Keratinocyte (primary cell): ENCODE data around the gene UNC5A. TPM values are rescaled to one million over a fixed set of nuclear protein-coding genes. Genes with fewer than 3 reads are reported as not detected.

Experiments used
- DNase-seq: peaks from one replicate; pipeline ENCODE4 v3.0.0-alpha.2; 2011; ENCODE audit warnings: low read depth, missing footprints, low spot score
- FAIRE-seq: peaks from 2 replicates; lab custom pipeline; 2011; peaks lifted over from hg19 to GRCh38; lab: Jason Lieb, UNC
- H2AFZ ChIP-seq: 2 replicates; pipeline ENCODE4 v1.6.0; 2012; ENCODE audit warnings: low read length, control low read depth, inconsistent platforms; ENCODE audit not compliant: control insufficient read depth
- H3K27ac ChIP-seq: 2 replicates; pipeline ENCODE4 v1.5.1; 2011; ENCODE audit warnings: low read length; ENCODE audit not compliant: control insufficient read depth, insufficient read depth
- H3K27me3 ChIP-seq: 3 replicates; pipeline ENCODE4 v1.6.0; 2011; ENCODE audit warnings: low read length; ENCODE audit not compliant: control insufficient read depth, insufficient read depth; ENCODE audit errors: extremely low read depth
- H3K36me3 ChIP-seq, 2 experiments: 2 replicates in 1 of 2; 3 replicates in 1 of 2; pipeline ENCODE4 v1.5.1; 2011; ENCODE audit warnings: low read length in 2 of 2, mild to moderate bottlenecking in 1 of 2; ENCODE audit not compliant: control insufficient read depth in 2 of 2, insufficient read depth in 2 of 2; ENCODE audit errors: extremely low read depth in 1 of 2
- H3K4me1 ChIP-seq: 3 replicates; pipeline ENCODE4 v1.5.1; 2011; ENCODE audit warnings: low read length; ENCODE audit not compliant: control insufficient read depth, insufficient read depth; ENCODE audit errors: extremely low read depth
- H3K4me2 ChIP-seq: 3 replicates; pipeline ENCODE4 v1.6.0; 2011; ENCODE audit warnings: low read depth, low read length; ENCODE audit not compliant: control insufficient read depth, insufficient read depth; ENCODE audit errors: extremely low read depth
- H3K4me3 ChIP-seq, 3 experiments: fragments of 200-600 bp in 1 of 3; sonication (generic) in 1 of 3; 2 replicates in 2 of 3; 3 replicates in 1 of 3; pipeline ENCODE4 v1.5.1; 2011 to 2016; ENCODE audit warnings: low read length in 3 of 3, mild to moderate bottlenecking in 3 of 3, control low read depth in 2 of 3, inconsistent platforms in 1 of 3, low read depth in 1 of 3, mixed read lengths in 1 of 3, mixed run types in 1 of 3, moderate library complexity in 1 of 3; ENCODE audit not compliant: control insufficient read depth in 2 of 3, insufficient read depth in 2 of 3; ENCODE audit errors: extremely low read depth in 1 of 3
- H3K79me2 ChIP-seq: 2 replicates; pipeline ENCODE4 v1.6.0; 2012; ENCODE audit warnings: low read length; ENCODE audit not compliant: control insufficient read depth, insufficient read depth
- H3K9ac ChIP-seq: 3 replicates; pipeline ENCODE4 v1.6.0; 2011; ENCODE audit warnings: low read length; ENCODE audit not compliant: control insufficient read depth, insufficient read depth; ENCODE audit errors: extremely low read depth
- H3K9me1 ChIP-seq: 3 replicates; pipeline ENCODE4 v1.6.0; 2011; ENCODE audit warnings: low read length; ENCODE audit not compliant: control insufficient read depth, insufficient read depth; ENCODE audit errors: extremely low read depth
- H3K9me3 ChIP-seq: 2 replicates; pipeline ENCODE4 v1.5.1; 2012; ENCODE audit warnings: low read depth, low read length; ENCODE audit not compliant: control insufficient read depth
- H4K20me1 ChIP-seq: 3 replicates; pipeline ENCODE4 v1.6.0; 2011; ENCODE audit warnings: low read length; ENCODE audit not compliant: control insufficient read depth, insufficient read depth; ENCODE audit errors: extremely low read depth
- EZH2 ChIP-seq: IDR thresholded peaks from one replicate; pipeline ENCODE4 v1.6.1; 2012; ENCODE audit warnings: inconsistent platforms, mild to moderate bottlenecking, low read length, moderate library complexity
- dilution Hi-C: fragments of 300-500 bp; cut with MboI; formaldehyde crosslinking; loops from one replicate; pipeline ENCODE4 v1.7.0; 2020; ENCODE audit warnings: low sequenced_read_pairs; ENCODE audit not compliant: extremely low pct_ligation_motif_present
- polyA plus RNA-seq, 5 experiments: library from polyadenylated mRNA; depleted of rRNA in 3 of 5; stranded (reverse) in 3 of 5; stranded (forward) in 1 of 5; unstranded in 1 of 5; fragments of >200 nt; gene quantifications; 1 replicate in 1 of 5; 2 replicates in 3 of 5; 3 replicates in 1 of 5; pipeline versions ENCODE4 v1.2.1 to v1.2.3, GENCODE V29; 2011 to 2012; ENCODE audit warnings: missing spikeins in 2 of 5, low read depth in 1 of 5, low replicate concordance in 1 of 5
- TF ChIP-seq, protein P1 (sequence below), 3 experiments: IDR thresholded peaks in 1 of 3; conservative IDR thresholded peaks in 1 of 3; optimal IDR thresholded peaks in 1 of 3; 2 replicates in 2 of 3; 3 replicates in 1 of 3; pipeline versions ENCODE3 to v1.5.1; 2011; ENCODE audit warnings: low read length in 3 of 3, mild to moderate bottlenecking in 3 of 3, moderate library complexity in 2 of 3, control low read depth in 1 of 3, inconsistent platforms in 1 of 3; ENCODE audit not compliant: insufficient read depth in 2 of 3; ENCODE audit errors: extremely low read depth in 1 of 3

Gene UNC5A
- polyA plus RNA-seq, 1 donor (not counting 4 experiments of a cell fraction or from before 2014, with no cell fraction given): not detected

DNA sequence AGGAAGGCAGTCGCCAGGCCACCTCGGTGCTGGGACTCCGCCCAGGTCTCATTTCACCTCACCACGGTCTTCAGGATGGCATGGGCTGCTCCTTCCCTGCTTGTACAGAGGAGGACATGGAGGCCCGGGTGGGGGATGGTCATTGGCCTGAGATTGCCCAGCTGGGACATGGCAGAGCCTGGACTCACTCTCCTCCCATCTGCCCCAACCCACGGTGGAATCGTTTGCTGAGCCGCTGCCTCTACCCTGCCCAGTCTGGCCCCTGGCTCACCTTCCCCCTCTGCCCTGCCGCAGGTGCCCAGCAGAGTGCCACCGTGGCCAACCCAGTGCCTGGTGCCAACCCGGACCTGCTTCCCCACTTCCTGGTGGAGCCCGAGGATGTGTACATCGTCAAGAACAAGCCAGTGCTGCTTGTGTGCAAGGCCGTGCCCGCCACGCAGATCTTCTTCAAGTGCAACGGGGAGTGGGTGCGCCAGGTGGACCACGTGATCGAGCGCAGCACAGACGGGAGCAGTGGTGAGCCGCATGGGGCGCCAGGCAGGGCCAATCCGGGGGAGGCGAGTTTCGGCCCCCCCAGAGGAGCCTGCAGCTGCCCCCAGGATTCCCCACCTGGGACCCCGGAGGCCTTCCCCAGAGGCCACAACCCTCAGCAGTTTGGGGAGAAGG, 52.1 kb downstream of the UNC5A start:
- H3K9ac ChIP-seq: no peak overlapping the region
- FAIRE-seq (no peak), DNase-seq (no peak)
- no peaks in the 10 kb centered on the region for H4K20me1 ChIP-seq
- H3K27me3 ChIP-seq: peaks cover 39% of the 10 kb centered on the region
- dilution Hi-C loops: no loop called here
- no peak overlapping the region for H3K27ac ChIP-seq
- H3K9me1 ChIP-seq: no peaks in the 10 kb centered on the region
- H3K4me3 ChIP-seq: no peak overlapping the region
- no peak overlapping the region for H2AFZ ChIP-seq
- no peaks in the 10 kb centered on the region for H3K4me1 ChIP-seq
- no peaks in the 10 kb centered on the region for H3K9me3 ChIP-seq
- no peaks in the 10 kb centered on the region for H3K79me2 ChIP-seq
- no peak for TF ChIP-seq EZH2
- TF ChIP-seq, protein P1, sequence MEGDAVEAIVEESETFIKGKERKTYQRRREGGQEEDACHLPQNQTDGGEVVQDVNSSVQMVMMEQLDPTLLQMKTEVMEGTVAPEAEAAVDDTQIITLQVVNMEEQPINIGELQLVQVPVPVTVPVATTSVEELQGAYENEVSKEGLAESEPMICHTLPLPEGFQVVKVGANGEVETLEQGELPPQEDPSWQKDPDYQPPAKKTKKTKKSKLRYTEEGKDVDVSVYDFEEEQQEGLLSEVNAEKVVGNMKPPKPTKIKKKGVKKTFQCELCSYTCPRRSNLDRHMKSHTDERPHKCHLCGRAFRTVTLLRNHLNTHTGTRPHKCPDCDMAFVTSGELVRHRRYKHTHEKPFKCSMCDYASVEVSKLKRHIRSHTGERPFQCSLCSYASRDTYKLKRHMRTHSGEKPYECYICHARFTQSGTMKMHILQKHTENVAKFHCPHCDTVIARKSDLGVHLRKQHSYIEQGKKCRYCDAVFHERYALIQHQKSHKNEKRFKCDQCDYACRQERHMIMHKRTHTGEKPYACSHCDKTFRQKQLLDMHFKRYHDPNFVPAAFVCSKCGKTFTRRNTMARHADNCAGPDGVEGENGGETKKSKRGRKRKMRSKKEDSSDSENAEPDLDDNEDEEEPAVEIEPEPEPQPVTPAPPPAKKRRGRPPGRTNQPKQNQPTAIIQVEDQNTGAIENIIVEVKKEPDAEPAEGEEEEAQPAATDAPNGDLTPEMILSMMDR (optimal IDR thresholded peaks at IDR 0.05 in 1 of 3, IDR thresholded peaks at IDR 0.05 in 1 of 3, conservative IDR thresholded peaks at IDR 0.05 in 1 of 3; ENCODE audit: extremely low read depth in 1 of 3, insufficient read depth in 2 of 3, low read length in 3 of 3): no peak
- H3K4me2 ChIP-seq: no peak overlapping the region
- no peaks in the 10 kb centered on the region for H3K36me3 ChIP-seq

DNA sequence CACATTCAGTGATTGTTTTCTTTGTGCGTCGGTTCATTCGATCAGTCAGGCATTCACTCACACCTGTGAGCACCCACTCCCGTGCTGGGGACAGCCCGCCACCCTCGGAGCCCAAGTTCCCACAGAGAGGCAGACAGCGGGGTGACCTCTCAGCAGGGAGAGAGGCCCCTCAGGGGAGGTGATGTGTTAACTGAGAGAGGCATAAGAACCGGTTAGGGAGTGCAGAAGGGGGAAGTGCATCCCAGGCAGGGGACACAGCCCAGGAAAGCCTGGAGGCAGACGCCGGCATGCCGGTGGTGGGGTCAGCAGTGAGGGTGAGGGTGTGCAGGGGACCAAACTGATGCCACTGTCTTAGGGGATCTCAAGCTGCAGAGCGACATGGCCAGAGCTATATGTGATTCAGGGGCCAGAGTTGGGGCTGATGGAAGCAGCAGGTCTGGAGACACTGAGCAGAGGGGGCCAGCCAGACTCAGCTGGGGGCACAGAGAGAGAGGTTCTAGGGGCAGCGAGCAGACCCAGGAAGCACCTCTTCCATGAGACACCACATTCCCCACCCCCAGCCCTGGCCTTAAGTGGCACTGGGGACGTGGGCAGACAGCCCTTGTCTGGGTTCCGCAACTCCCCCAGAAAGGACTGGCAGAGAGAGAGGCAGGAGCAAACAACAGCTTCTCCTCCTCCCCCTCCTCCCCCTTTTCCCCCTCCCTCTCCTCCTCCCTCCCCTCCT, 52.8 kb downstream of the UNC5A start:
- Histone ChIP-seq H3K4me1 (no peaks in the 10 kb centered on the region), H3K4me3 (no peak overlapping the region), H3K9me1 (no peaks in the 10 kb centered on the region), H3K27ac (no peak overlapping the region), H3K4me2 (no peak overlapping the region), H3K27me3 (peaks cover 40% of the 10 kb centered on the region), H3K36me3 (no peaks in the 10 kb centered on the region), H2AFZ (no peak overlapping the region), H3K79me2 (no peaks in the 10 kb centered on the region), H3K9ac (no peak overlapping the region), H3K9me3 (no peaks in the 10 kb centered on the region), H4K20me1 (no peaks in the 10 kb centered on the region)
- FAIRE-seq (no peak), DNase-seq (no peak)
- TF ChIP-seq, protein P1 (optimal IDR thresholded peaks at IDR 0.05 in 1 of 3, IDR thresholded peaks at IDR 0.05 in 1 of 3, conservative IDR thresholded peaks at IDR 0.05 in 1 of 3; ENCODE audit: extremely low read depth in 1 of 3, insufficient read depth in 2 of 3, low read length in 3 of 3): no peak
- no peak for TF ChIP-seq EZH2
- dilution Hi-C loops: no loop called here
